Stimulated activated CD8-positive, alpha-beta memory T cell treated with anti-CD3 and anti-CD28 coated beads, Interleukin-7, amount 100 ng/mL, for 1 hour (primary cell): ENCODE measurements around the gene APOL3.
"Not testable (repeated sequence)": the region's sequence is repeated elsewhere in the genome, so short reads cannot be mapped to it uniquely, and the experiment has no call there.

ENCODE experiments used
- DNase-seq, 2 donors: peaks; one replicate each; pipeline ENCODE4 v3.0.0-alpha.2; 2020; ENCODE audit warnings: low read depth in 2 of 2

The APOL3 gene, protein sequence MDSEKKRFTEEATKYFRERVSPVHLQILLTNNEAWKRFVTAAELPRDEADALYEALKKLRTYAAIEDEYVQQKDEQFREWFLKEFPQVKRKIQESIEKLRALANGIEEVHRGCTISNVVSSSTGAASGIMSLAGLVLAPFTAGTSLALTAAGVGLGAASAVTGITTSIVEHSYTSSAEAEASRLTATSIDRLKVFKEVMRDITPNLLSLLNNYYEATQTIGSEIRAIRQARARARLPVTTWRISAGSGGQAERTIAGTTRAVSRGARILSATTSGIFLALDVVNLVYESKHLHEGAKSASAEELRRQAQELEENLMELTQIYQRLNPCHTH

DNA sequence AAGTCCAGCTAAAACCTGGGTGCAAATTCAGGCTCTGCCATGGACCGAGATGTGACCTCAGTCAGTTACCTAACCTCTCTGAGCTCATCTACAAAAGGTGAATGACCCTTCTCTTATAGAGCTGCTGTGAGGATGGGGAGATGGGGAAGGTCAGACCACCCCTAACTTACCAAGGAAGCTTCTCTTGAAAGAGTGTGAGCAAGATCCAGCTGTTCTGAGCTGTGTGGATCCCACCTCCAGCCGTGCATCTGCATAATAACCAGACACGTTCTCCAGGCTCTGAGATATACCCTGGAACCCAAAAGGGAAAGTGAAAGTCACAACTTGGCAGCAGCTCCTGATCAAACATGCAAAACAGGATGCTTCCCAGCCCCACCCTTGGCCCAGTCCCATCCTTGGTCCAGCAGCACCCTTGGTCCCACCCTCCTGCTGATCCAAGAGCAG is at the start of gene APOL3:
Gene APOL3, minus strand, starts transcription at position 257 of the 444 bp plus-strand sequence. CDS start 11,700 bp downstream, outside the sequence.
- no peak for DNase-seq

DNA sequence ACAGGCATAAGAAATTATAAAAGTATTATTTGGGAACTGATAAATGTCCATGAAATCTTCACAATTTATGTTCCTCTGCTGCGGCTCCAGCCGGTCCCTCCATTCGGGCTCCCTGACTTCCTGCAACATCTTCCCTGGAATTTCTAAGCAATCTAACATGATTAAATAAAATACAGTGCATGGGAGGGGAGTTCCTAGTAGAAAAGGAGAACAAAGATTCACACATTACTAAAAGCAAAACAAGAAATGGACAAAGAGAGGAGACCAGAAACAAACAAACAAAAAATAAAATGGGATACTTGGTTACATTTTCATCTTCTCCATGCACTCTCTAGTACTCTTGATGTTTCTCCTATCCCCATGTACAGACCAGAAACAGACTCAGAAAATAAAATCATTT is 49.7 kb upstream of the APOL3 start:
- no peak for DNase-seq

DNA sequence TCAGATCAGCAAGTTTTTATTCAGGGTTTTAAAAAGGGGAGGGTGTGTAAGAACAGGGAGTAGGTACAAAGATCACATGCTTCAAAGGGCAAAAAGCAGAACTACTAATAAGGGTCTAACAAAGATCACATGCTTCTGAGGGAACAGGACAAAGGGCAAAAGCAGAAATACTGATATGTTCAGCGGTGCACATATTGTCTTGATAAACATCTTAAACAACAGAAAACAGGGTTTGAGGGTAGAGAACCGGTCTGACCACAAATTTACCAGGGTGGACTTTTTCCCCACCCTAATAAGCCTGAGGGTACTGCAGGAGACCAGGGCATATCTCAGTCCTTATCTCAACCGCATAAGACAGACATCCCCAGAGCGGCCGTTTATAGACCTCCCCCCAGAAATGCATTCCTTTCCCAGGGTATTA is 48.9 kb upstream of the APOL3 start:
- not testable (repeated sequence) for DNase-seq

GRCh38 chr22:36208914-36209313 is 48.4 kb upstream of the APOL3 start:
- no peak for DNase-seq

GRCh38 chr22:36208162-36208765 is 47.7 kb upstream of the APOL3 start:
- DNase-seq = no peak

DNA sequence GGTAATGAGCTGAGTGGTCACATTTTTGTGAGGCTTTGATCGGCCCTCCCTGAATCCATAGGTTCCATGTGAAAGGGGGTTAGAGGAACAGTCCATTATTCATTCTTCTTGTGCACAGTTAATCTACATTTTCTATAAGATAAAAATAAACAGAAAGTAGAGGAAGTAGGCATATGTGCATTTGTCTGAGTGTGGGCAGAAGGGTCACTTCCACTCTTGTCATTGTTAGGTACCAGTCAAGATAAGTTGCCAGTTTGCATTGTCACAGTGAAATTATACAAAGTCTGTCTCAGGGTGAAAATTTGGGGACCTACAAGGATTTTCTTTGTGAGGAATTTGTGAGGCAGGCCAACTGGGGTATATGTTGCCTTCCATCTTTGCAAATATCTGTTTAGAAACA is 45.7 kb upstream of the APOL3 start:
- no peak for DNase-seq

DNA sequence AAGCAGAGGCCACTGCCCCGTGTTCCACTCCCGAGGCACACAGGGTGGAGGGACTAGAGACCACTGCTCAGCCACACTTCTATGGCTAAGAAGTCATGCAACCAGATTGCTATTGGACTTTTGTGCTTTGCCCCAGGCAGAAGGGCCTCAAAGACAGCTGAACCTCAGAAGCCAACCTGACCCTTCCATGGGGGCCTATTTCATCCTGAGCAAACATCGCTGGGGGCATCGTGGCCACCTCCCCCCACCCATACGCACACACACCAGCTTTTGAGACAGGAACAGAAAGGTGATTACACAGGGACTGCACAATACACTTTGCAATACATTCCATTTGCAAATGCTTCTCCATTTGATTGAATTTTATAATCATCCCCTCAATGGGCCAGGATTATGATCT is 45.0 kb upstream of the APOL3 start:
- DNase-seq = not testable (repeated sequence)

DNA sequence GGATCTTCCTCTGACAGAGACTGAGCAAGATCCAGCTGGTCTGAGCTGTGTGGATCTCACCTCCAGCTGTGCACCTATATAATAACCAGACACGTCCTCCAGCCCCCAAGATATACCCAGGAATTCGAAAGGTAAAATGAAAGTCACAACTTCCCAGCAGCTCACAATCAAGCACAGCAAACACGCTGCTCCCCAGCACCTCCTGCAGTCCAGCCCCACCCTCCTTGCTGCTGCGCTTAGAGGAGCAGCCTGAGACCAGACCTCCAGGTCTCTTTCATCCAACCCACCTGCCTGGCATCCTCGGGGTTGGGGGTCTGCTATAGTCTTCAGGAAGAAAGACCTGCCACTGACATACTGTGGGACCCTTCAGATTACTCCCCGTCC is 44.1 kb upstream of the APOL3 start:
- DNase-seq = no peak

GRCh38 chr22:36204001-36204631 is 43.6 kb upstream of the APOL3 start:
- DNase-seq = no peak

DNA sequence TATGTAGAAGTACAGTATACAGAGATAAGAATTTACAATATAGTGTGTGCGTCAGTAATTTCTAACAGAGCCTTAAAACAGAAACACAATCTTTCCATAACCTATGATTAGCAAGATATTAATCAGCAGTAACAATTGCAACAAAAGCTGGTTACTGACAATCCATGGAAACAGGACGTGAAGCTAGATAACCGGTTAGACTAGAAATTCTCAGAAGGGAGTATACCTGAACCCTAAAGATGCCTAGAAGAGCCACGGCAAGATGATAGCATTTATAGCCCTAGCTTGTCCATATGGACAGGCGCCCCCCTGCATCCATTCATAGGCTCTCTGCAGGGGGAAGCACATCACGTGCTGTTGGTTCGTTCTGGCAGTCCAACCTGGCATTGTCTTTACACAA is 42.9 kb upstream of the APOL3 start:
- DNase-seq = not testable (repeated sequence)

- DNase-seq = not testable (repeated sequence)
Measured at GRCh38 chr22:36202906-36203305, 42.4 kb upstream of the APOL3 start.

DNA sequence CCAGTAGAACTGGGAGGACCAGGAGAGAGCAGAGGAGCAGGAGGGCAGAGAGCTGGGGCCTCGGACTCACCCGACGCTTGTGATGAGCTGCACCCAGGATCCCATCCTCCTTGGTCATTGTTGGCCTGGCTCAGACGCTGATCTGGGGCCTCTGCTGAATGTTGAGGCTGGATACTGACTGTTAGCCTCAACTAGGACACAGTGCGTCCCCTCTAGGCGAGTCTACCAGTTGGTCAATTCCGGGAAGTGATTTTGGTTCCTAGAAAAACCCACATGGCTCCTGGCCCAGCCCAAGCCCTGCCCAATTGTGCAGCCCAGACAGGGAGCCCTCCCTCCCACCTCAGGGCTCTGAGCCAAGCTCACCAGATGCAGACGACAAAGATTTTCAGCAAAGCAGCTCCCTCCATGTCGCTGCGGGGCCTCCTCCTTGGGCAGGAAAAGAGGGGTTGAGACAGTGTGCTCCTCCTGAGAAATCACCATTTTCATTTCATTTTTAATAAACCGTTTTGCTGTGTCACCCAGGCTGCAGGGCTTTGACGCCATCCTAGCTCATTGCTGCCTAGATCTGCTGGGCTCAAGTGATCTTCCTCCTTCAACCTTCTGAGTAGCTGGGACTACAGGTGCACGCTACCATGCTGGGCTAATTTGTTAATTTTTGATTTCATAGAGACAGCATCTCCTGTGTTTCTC is 41.2 kb upstream of the APOL3 start, which contains the start of gene APOL4:
Gene APOL4, minus strand, starts transcription at position 180 of the 690 bp plus-strand sequence. Its CDS starts 75 bp downstream, at position 105.
- DNase-seq = no peak

DNA sequence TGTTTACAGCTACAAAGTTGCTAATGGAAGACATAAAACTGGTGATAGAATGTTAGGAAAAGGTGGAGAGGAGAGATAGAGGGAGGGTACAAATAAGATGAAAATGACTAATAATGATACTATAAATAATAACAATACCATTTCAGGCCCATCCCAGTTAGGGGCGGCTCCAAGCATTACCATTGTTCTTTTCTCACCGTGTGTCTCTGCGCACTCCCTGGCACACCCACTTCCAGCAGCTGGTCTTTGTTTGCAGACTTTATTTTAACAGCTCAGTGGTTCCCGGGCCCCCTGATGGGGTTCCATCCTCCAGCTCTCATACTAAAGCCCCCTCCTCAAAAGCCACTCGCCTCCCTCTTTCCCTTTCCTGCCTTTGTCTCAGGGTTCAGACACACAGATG is 40.5 kb upstream of the APOL3 start:
- DNase-seq = not testable (repeated sequence)

DNA sequence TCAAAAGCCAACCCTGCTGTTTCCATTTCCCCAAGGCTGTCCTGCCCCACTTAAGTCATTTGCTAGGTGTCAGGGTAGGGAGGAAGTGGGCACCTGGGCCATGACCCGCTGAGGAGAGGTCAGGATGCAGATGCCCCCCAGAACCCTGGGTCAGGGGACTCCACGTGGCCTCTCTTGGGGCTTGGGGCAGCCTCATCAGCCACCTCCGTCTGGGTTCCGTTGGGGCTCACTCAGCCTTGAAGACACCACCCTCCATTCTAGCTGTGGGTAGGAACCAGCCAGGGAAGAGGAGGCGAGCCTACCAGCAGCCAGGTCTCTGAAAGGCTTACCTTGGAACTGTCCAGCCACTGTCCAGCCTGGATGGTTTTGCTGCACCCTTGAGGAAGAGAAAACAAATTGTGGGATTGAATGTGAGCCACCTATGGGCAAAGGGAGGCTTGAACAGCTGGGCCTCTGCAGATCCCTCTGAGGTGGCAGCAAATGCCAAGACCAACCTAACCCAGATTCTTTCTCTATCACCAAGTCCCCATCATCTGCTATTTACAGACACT is 38.5 kb upstream of the APOL3 start:
- no peak for DNase-seq

DNA sequence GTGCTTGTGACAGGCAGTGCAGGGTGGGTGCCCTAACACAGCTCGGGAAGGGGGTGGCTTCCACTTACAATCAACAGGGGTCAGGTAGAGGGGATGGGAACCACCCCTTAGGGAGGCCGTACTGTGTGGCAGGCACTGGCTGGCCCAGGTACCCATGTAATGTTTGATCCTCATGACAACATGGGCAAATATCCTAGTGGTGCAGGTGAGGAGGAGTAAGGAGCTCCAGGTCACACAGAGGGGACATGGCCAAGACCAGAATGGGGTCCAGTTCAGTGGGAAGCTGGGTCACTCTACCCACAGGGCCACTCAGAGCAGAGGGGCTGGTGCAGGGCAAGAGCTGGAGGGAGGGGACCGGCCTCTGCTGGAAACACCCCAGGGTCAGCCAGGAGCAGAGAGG is 38.0 kb upstream of the APOL3 start:
- DNase-seq = no peak

DNA sequence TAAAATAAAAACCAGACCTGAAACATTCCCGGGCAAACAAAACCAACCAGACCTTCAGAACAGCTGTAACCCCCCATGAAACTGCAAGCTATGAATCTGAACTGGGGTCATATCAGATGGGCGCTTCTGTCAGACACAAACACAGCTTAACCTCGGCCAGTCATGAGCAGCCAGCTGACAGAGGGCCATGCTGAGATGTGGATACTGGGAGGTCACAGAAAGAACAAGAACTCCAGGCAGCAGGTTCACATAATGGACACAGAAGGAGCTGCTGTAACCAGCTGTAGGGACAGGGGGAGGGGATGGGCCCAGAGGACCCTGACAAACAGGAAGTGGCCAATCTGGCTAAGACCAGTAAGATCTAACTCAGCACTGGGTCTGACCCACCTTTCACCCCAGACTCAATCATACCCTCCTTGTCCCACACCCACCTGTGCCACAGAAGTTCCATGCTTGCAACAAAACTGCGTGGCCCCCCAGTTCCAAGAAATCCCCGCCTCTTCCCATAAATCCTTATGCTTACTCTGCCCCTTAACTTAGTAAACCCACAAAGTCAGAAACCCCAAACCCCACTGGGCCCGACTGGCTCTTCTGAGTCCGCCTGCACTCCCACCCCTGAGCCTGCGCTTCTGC is 37.1 kb upstream of the APOL3 start:
- DNase-seq = no peak

- DNase-seq = no peak
Measured at GRCh38 chr22:36197065-36197440, 36.5 kb upstream of the APOL3 start.

DNA sequence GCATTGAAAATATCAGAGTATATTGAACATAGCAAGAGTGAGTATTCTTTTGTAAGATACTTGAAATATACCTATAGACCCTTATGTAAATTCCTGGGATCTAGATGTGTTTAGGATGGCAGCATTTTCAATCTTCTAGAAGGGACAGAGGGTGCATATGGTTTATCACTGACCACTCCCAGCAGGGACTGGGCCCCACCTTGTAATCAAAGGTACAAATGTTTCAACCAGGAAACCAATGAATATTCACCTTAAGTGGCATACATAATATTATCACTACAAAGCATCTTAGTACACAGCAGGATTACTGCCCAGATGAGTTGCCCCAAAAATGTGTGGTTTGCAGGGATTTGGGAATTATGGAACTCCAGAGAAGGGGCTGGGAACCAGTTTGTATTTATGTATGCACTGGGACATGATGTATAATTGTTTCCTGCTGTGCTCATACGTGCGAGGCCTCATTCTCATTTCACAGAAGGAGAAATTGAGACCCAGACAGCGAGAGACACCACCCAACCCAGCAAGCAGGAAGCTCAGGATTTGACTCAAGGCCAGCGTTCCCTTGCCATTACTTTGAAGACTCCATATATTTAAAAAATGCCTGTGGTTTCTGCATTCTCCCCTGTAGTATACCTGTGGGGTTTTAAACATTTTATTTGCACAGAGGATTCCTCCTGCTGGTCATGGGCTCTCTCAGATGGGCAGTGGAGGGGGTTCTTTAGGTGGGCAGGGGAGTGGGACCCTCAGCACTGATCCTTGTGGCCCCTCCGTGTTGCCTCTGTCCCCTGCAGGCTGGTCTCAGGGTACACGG is 35.9 kb upstream of the APOL3 start:
- no peak for DNase-seq

GRCh38 chr22:36194971-36195370 is 34.4 kb upstream of the APOL3 start:
- no peak for DNase-seq

DNA sequence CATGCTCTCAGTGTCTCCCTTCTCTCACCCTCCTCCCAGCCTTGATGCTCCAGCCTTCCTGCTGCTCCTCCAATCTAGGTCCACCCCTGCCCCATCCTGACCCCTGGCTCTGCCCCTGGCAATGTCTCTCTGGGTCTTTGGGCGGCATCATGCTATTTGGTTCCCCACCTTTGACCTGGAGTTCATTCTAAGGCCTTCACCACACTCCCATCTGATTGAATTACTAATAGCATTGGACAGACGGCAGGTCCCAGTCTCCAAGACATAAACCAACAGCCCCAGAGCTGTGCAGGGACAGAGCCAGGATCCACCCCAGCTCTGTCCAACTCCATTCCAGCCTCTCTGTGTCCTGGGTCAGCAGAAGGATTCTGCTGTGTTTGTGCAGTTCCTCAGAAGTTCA is 33.8 kb upstream of the APOL3 start:
- DNase-seq = no peak

GRCh38 chr22:36193577-36193976 is 33.0 kb upstream of the APOL3 start:
- DNase-seq = no peak
